ENCODE data around the gene MRPL12.

MRPL12 gene

GRCh38 chr17:81690066-81690465 lies 13.1 kb upstream of the MRPL12 start:
- Histone ChIP-seq H3K4me3 (ENCODE audit: low read depth, low read length, poor library complexity, severe bottlenecking) (no peak overlapping the region), H3F3A (ENCODE audit: insufficient read depth, low read length) (no peaks in the 10 kb centered on the region), H3K79me2 (ENCODE audit: insufficient read depth, low read length) (no peaks in the 10 kb centered on the region; the same call in 1 of the 2 replicates), H2AFZ (ENCODE audit: low read length) (no peak overlapping the region), H3K9ac (ENCODE audit: low read length) (no peak overlapping the region), H3K9me2 (ENCODE audit: low read depth, low read length) (no peaks in the 10 kb centered on the region), H3K4me2 (ENCODE audit: low read length) (no peak overlapping the region), H4K20me1 (ENCODE audit: insufficient read depth, low read length) (no peaks in the 10 kb centered on the region), H3K27me3 (ENCODE audit: insufficient read depth, low read length) (no peaks in the 10 kb centered on the region), H3K27ac (ENCODE audit: low read depth, low read length, poor library complexity, severe bottlenecking) (no peak overlapping the region), H3K4me1 (ENCODE audit: insufficient read depth, low read length, severe bottlenecking) (peaks cover 8% of the 10 kb centered on the region), H3K9me3 (ENCODE audit: low read length) (no peaks in the 10 kb centered on the region), H3K36me3 (ENCODE audit: insufficient read depth, low read length) (peaks cover 92% of the 10 kb centered on the region)
- TF ChIP-seq CTCF (IDR thresholded peaks at IDR 0.05; ENCODE audit: low read length), result no peak
- TF ChIP-seq EZH2 (IDR thresholded peaks at IDR 0.05; ENCODE audit: borderline replicate concordance, low read length), result no peak

GRCh38 chr17:81690549-81690948 lies 12.6 kb upstream of the MRPL12 start:
- Histone ChIP-seq H3K9me2 (ENCODE audit: low read depth, low read length) (no peaks in the 10 kb centered on the region), H3K9me3 (ENCODE audit: low read length) (no peaks in the 10 kb centered on the region), H3K4me2 (ENCODE audit: low read length) (no peak overlapping the region), H3K9ac (ENCODE audit: low read length) (no peak overlapping the region), H3K4me3 (ENCODE audit: low read depth, low read length, poor library complexity, severe bottlenecking) (no peak overlapping the region), H2AFZ (ENCODE audit: low read length) (no peak overlapping the region), H3K27me3 (ENCODE audit: insufficient read depth, low read length) (no peaks in the 10 kb centered on the region), H3K27ac (ENCODE audit: low read depth, low read length, poor library complexity, severe bottlenecking) (no peak overlapping the region), H3K36me3 (ENCODE audit: insufficient read depth, low read length) (peaks cover 93% of the 10 kb centered on the region), H3K4me1 (ENCODE audit: insufficient read depth, low read length, severe bottlenecking) (peaks cover 3% of the 10 kb centered on the region), H3F3A (ENCODE audit: insufficient read depth, low read length) (no peaks in the 10 kb centered on the region), H3K79me2 (ENCODE audit: insufficient read depth, low read length) (no peaks in the 10 kb centered on the region; the same call in 1 of the 2 replicates), H4K20me1 (ENCODE audit: insufficient read depth, low read length) (no peaks in the 10 kb centered on the region)
- TF ChIP-seq CTCF (IDR thresholded peaks at IDR 0.05; ENCODE audit: low read length) (no peak), EZH2 (IDR thresholded peaks at IDR 0.05; ENCODE audit: borderline replicate concordance, low read length) (no peak)

- Histone ChIP-seq H3K9me3 (ENCODE audit: low read length) (no peaks in the 10 kb centered on the region), H3K4me1 (ENCODE audit: insufficient read depth, low read length, severe bottlenecking) (no peaks in the 10 kb centered on the region), H4K20me1 (ENCODE audit: insufficient read depth, low read length) (no peaks in the 10 kb centered on the region), H3K27ac (ENCODE audit: low read depth, low read length, poor library complexity, severe bottlenecking) (no peak overlapping the region), H2AFZ (ENCODE audit: low read length) (no peak overlapping the region), H3K27me3 (ENCODE audit: insufficient read depth, low read length) (no peaks in the 10 kb centered on the region), H3K9ac (ENCODE audit: low read length) (no peak overlapping the region), H3F3A (ENCODE audit: insufficient read depth, low read length) (no peaks in the 10 kb centered on the region), H3K36me3 (ENCODE audit: insufficient read depth, low read length) (peaks cover 93% of the 10 kb centered on the region), H3K4me3 (ENCODE audit: low read depth, low read length, poor library complexity, severe bottlenecking) (no peak overlapping the region), H3K79me2 (ENCODE audit: insufficient read depth, low read length) (no peaks in the 10 kb centered on the region), H3K4me2 (ENCODE audit: low read length) (no peak overlapping the region), H3K9me2 (ENCODE audit: low read depth, low read length) (no peaks in the 10 kb centered on the region)
- TF ChIP-seq EZH2 (IDR thresholded peaks at IDR 0.05; ENCODE audit: borderline replicate concordance, low read length) (no peak), CTCF (IDR thresholded peaks at IDR 0.05; ENCODE audit: low read length) (no peak)
Measured at GRCh38 chr17:81691196-81691595, 12.0 kb upstream of the MRPL12 start.

Measured in OCI-LY1 (cell line).